Upper lobe of left lung (tissue), 4 donors: Measurements from ENCODE around the gene FBXO8.

ENCODE experiments used
- CTCF ChIP-seq, 6 experiments: fragments of 450-650 bp in 4 of 6; fragments of 200-600 bp in 2 of 6; sonication (generic) in 2 of 6; IDR thresholded peaks; one replicate each; pipeline ENCODE4 v1.5.1; 2016 to 2019; ENCODE audit warnings: antibody characterized with exemption in 6 of 6
- EP300 ChIP-seq, 4 donors: sonication (generic); formaldehyde crosslinking; IDR thresholded peaks; one replicate each; pipeline ENCODE4 v1.5.1; 2017; ENCODE audit warnings: antibody characterized with exemption in 4 of 4, control low read depth in 2 of 4

- TF ChIP-seq EP300 (IDR thresholded peaks at IDR 0.05) (no peak), CTCF (IDR thresholded peaks at IDR 0.05) (peak; percentile 16 to 52 (median 44))
Measured at GRCh38 chr4:174222266-174222872, 61.1 kb downstream of the FBXO8 start.
